Pons (tissue), 1 donor: ENCODE measurements around the gene FBXO2.

Source experiments
- DNase-seq: peaks from one replicate; pipeline ENCODE4 v3.0.0-alpha.2; 2016; ENCODE audit warnings: low spot score

Gene FBXO2

DNA sequence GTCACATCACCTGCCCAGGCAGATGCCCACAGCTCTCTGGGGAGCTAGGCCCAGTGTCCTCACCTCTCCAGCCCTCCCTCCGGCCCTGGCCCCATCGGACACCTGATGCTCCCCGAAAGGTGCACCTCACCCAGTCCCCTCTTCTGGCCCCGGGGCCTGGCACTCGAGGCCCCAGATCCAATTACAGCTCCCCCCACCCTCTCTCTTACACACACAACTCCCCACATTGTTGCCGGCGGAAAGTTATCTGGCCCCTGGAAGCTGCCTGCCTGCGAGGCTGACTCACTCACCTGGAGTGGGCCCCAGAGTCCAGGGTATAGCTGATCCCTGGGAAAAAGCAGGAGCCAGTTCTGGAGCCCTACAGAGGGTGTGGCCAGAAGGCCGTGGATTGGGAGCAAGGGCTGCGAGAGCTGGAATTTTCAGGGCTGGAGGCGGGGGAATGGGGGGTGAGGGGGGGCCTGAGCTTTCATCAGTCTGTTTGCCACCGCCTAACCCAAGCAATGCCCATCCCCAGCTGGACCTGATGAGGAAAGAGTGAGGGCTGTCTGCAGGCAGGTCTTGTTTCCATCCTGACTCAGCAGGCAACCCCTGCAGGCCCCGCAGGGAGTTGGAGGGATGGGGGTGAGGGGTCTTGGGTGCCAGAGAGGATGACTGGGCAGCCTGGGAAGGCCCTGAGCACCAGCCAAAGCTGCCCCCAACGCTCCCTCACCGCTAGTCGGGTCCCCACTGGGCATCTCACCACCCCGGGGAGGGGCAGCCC is 948 bp downstream of the FBXO2 start:
- no peak for DNase-seq

DNA sequence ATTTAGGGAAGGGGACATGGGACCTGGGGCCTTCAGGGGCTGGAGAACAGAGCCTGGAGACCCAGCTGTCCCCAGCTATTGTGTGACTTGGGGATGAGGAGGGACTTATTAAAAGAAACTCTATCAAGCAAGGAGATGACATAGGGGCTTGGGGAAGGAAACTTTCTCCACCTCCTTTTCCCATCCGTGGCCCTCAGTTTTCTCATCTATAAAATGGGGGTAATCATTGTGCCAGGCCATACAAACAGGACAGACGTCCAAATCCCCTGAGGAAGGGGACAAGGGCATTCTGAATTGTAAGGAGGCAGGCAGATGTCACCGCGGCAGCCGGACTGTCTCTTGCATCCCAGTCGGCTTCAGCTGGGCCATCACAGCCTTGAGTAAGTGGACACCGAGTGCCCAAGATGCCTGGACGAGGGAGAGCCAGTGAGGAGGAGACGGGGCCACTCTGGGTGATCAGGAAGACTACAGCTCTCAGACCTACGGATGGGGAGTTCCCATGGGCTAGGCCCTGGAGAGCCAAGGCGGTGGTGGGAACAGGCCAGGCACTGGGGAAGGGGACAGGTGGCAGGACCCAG is 1.9 kb downstream of the FBXO2 start:
- DNase-seq = no peak

DNA sequence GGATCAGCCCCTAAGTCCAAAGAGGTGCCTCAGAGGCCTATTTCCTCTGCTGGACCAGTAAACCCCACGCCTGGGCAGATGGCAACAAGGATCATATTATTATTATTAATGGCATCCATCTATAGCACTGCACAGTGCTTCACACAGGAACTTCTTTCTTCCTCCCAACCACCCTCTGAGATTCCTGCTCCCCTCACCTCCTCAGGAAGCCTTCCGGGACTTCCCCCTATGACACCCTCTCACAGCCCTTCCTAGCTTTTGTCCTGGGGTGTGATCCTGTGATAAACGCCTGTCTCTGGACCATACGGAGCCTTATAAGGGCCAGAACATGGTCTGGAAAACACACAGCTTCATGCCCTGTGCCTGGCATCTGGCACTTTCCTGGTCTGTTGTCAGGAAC is 3.2 kb downstream of the FBXO2 start:
- no peak for DNase-seq

DNA sequence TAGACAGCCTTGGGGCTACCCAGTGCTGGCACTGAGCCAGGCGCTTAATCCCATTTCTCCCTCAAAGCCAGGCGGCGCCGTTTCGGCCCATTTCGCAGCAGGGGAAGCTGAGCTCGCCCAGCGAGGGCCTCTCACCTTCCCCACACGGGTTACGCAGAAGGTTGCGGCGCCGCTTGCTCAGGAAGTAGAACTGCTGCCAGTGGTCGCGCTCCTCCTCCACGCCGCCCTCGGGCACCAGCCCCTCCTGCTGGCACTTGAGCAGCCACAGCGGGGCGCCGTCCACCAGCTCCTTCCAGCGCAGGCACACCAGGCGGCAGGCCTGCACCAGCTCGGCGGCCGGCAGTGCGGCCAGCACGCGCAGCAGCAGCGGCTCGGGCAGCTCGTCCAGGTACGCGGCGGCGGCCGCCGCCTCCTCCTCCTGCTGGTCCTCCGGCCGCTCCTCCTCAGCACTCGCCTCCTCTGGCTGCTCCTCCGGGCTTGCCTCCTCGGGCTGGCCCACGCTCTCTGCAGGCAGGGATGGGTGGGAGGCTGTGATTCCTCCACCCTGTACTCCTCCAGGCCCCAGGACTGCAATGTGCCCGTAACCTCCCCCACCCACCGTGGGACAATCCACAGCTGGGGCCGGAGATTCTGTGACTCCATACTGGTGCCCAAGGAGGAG is 3.8 kb downstream of the FBXO2 start:
- peak; percentile 68 for DNase-seq

DNA sequence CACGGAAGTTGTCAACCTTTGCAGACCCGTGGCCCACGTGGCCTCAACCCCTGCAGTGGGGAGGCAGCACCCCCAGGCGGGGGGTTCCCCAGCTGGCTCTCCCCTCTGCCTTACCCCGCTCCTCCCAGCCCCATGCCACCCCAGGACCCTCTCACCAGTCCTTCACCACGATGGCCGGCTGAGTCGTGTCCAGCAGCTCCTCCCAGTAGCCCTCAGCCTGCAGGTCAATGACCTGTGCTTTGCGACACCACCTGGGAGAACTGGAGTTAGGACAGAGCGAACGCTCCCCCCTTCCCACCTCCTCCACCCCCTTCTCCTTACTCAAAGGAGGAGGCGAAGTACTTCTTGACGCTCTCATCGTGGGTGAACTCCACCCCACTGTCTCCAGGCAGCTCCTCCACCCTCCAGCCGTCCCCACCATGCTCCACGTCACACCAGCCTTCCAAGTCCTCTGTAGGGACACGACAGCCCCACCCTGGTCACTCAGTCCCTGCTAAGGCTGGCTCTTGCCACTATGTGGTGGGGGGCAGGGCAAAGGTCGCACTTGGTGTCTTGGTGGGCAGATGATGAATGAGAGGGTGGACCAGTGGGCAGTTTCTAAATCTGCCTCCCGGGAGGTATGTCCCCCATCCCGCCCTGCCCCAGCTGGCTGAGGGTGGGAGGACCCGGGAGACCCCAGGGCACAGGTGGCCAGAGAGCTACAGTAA is 4.5 kb downstream of the FBXO2 start:
- DNase-seq = no peak

DNA sequence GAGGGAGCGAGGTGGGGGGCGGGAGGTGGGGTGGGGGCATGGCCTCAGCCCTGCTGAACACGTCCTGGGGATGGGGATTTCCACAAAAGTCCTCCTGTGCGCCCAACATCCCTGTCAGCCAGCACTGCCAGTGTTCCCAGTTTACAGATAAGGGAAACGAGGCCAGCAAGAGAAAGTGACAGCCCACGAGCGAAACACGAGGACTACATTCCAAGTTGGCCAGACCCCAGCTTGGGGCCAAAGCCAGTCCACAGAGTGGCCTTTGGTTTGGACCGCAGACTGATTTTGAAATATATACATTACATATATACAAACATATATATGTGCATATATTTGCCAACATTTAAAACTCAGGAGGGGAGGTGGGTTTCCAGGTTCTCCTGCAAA is 5.0 kb downstream of the FBXO2 start:
- no peak for DNase-seq

DNA sequence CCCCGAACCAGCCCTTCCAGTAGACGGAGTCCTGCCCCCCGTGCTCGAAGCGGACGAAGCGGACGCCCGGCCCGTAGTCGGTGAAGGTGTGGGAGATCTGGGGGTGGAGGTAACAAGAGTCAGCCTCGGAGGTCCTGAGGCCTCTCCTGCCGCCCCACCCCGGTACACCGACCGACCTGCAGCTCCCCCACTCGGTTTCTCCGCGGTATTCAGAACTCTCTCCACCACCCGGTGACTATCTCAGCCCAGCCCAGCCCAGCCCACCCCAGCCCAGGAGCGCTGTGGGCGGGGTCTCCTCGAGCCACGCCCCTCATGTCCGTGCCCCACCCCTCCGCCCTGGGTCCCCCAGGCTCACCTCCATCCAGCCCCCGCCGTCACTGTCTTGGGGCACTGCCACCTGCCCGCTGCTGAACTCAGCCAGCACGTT is 5.5 kb downstream of the FBXO2 start:
- no peak for DNase-seq

DNA sequence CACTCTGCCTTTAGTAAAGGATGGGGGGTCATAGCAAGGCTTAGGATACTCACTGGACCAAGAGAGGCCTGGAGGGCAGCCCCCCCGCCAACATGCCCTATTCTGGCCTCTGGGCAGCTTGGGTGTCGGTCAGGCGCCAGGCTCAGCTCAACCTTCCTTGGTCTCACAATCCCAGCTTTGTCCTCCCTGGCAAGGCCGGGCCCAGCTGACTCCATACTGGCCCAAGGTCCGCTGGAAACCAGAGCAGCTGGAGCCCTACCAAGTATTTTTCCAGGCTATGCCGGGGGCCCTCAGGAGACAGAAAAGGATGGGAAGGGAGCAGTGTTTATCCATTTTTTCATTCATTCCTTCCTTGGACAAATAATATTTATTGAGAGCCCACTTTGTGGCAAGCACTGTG is 6.2 kb downstream of the FBXO2 start:
- peak; percentile 98 for DNase-seq

DNA sequence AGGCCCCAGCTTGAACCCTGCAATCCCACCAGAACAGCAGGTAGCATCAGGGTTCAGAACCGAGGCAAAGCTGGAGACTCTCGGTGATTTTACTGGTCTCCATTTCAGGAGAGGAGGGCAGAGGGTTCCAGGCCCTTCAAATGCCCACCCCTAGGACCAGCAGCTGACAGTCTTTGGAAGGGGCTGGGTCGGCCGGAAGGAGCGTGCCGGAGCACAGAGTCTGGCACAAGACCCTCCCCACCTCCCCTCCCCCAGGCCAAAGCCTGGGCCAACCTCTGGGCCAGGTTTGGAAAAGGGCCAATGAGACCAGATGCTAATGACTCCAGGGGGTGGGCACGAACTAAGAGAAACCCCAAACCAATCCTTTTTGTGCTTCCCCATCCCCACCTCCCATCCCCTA is 6.9 kb downstream of the FBXO2 start:
- no peak for DNase-seq

DNA sequence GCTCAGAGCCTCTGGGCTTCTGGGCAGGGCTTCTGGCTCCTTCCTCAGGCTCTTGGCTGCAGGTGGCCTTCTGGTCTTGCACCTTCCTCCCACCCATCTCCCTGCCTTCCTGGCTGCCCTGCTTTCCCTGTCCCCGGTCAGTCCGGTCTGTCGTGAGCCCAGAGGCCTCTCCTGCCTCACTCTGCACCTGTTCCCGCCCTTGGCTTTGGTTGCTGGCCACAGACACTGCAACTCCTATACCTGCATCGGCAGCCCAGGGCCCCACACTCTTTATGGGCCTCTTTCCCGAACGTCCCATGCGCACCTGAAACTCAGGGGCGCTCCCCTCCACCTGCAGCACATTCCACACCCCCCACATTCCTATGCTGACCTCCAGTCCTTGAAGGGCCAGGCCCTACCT is 7.9 kb downstream of the FBXO2 start:
- no peak for DNase-seq

DNA sequence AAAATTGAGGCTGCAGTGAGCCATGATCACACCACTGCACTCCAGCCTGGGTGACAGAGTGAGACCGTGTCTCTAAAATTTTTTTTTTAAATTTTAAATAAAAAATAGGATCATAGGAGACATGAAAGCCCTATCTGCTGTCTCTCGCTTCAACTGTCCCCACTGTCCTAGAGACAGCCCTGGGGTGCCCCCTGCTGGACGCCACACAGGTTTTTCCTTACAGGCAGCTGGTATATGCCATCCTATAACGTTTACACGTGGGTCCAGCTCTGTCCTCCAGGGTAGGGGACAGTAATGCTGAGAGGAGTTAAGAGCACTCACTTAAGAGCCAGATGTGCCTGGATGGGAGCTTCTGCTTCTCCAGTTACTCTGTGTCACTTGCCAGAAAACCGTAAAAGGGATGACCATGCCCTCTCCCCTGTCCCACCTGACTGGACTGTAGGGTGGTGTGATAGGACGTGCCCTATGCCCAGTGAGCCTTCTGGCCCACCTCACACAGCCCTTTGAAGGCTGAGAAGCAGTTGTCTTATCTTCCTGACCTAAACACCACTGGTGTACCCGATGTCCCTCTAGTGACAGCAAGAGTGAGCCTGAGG is 8.5 kb downstream of the FBXO2 start:
- peak; percentile 92 for DNase-seq

DNA sequence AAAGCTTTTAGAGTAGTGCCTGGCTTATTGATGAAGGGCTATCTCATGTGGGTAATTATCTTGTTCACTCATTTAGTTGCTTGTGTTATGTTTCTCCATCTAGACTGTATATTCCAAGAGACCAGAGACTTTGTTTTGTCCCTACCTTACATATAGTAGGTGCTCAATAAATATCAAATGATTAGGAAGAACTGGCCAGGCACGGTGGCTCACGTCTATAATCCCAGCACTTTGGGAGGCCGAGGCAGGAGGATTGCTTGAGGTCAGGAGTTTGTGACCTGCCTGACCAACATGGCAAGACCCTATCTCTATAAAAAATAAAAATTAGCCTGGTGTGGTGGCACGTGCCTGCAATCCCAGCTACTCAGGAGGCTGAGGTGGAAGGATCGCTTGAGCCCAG is 9.0 kb downstream of the FBXO2 start:
- DNase-seq = no peak

DNA sequence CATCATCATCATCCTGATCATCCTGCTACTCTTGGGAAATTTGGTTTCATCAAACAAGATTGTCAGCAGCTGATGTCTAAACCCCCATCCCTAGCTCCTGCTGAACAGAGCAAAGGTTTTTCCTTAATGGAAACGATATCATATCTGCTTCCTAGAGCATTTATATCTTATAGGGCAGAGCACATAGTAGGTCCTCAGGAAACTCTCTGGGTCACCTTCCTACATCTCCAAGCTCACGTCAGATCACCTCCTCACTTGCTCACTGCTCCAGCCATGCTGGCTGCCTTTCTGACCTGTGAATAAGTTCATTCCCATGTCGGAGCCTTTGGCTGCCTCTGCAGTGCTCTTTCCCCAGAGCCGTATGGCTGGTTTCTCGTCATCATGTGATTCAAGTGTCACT is 10.4 kb downstream of the FBXO2 start:
- DNase-seq = no peak

DNA sequence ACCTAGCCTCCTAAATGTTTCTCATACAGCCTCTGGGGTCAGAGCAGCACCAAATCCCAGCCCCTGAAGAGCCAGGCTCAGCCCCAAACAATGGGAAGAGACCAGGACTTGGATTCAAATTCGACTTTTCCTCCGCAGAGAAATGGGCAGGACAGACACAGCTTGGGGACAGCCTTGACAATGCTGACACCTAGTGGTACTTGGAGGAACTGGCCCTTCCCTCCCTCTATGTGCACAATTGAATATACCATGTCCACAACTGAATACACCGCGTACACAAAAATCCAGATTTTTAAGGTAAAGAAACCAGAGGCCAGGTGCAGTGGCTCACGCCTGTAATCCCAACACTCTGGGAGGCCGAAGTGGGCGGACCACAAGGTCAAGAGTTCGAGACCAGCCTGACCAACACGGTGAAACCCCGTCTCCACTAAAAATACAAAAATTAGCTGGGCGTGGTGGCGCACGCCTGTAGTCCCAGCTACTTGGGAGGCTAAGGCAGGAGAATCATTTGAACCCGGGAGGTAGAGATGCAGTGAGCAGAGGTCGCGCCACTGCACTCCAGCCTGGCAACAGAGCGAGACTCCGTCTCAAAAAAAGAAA is 11.7 kb downstream of the FBXO2 start:
- peak; percentile 64 for DNase-seq

DNA sequence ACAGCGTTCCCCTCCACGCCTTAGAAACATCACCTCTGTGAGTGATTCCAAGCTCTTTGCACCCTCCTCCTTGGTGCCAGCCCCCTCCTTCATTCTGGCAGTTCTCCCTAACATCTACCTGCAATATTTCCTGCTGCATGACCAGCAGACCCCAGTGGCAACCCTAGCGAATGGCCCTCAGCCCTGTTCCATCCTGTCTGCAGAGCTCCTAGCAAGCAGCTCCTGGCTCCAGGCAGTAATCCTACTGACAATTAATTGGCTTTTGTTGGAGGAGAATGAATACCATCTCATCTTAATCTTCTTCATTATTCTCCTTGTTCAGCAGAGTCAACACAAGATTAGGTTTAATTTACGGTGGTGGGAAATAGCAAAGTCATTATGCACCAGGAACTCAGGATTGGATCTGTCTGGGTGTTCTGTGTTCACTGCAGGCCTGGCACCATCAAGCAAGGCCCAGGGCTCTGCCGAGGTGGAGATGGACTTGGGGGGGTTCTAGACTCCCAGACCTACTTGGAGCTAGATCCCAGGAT is 12.4 kb downstream of the FBXO2 start:
- DNase-seq = no peak

DNA sequence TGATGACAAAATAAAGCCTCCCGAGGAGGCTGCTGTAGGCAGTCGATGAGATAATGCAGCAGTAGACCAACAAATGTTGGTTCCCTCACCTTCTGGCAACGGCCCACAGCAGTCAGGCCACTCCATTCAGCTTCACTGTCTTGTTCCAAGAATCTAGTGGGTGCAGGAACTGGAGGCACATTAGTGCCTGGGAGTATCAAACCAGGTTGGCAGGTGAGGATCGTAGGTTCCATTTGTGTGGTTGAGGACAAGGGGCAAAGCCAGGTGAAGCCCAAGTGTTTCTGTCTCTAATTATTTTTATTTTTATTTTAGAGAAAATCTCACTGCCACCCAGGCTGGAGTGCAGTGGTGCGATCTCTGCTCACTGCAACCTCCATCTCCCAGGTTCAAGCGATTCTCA is 13.3 kb downstream of the FBXO2 start:
- no peak for DNase-seq

DNA sequence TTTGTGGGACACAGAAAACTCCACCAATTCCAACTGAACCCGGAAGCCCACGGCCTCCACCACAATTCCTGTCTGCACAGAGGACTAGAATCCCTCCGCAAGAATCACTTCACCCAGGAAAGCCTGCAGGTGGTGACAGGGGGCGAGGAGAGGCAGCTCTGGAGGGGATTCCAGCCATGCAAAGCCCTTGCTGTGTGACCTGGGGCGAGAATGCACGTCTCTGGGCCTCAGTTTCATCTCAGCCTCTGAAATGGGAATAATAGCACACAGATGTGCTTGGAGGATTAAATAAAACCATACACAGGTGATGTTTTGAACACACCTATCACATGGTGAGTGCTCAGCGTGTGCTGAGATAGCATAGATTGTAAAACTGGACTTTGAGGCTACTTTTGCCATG is 14.1 kb downstream of the FBXO2 start:
- no peak for DNase-seq

DNA sequence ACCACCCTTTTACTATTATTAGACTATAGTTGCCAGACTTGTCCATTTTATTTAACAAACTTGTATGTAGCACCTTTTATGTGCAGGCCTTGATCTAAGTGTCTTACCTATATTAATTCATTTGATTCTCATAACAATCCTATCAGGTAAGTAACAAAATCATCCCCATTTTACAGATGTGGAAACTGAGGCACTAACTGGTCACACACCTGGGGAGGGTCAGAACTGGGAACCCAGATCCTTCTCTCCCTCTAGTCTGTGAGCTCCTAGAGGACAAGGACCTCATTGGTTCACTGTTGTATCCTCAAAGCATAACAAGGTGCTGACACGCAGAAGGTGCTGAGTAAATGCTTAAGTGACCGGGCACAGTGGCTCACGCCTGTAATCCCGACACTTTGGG is 14.9 kb downstream of the FBXO2 start:
- no peak for DNase-seq

DNA sequence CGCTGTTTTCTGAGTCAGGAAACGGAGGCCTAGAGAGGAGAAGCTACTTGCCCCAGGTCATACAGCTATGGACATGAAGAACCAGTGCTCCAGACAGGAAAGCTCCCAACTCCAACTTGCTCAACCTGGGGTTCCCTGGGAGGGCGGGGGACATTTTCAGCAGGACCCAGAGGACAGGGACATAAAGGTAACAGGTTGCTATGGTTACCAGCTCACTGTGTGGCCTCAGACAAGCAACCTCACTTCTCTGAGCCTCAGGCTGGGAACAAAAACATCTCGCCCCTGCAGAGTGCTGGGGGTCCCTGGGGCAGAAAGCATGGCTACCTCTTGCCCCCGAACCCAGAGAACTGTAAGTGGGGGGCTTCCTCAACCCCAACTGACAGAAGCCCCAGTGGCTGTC is 16.1 kb downstream of the FBXO2 start:
- DNase-seq = no peak

DNA sequence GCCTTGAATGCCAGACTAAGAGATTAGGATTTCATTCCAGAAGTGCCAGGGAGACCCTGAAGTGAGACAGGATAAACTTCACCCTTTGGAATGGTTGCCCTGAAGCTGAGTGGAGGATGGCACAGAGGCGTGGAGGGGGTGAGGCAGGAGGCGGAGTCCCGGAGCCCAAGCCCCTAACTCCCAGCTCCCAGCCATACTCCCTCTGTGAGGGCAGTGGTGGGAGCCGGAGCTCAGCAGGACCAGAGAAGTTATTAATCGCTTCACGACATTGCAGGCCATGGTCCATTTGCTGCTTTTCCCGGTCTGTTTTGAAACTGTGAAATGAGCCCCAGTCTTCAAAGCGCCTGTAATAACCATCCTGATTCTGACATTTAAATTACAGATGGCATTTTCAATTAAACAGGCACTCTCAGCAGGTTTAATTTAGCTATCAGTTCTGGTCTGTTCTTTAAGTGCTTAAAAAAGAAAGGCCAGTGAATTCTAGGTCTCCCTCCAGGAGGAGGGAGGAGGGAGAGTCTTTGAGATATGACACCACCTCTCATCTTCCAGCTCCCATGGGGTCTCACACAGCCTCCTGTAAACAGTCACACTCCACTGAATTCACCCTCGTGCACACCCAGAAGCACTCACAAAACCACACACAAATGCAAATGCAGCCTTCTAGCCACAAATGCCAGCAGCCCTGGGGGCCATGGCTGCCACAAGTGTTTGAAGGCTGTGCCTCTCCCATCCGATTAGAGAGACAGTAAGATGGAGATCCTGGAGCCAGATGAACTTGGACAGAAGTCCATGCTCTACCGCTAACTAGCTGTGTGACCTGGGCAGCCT is 19.6 kb downstream of the FBXO2 start:
- DNase-seq = no peak
